ENCODE measurements around the gene PHLDB3.

DNA sequence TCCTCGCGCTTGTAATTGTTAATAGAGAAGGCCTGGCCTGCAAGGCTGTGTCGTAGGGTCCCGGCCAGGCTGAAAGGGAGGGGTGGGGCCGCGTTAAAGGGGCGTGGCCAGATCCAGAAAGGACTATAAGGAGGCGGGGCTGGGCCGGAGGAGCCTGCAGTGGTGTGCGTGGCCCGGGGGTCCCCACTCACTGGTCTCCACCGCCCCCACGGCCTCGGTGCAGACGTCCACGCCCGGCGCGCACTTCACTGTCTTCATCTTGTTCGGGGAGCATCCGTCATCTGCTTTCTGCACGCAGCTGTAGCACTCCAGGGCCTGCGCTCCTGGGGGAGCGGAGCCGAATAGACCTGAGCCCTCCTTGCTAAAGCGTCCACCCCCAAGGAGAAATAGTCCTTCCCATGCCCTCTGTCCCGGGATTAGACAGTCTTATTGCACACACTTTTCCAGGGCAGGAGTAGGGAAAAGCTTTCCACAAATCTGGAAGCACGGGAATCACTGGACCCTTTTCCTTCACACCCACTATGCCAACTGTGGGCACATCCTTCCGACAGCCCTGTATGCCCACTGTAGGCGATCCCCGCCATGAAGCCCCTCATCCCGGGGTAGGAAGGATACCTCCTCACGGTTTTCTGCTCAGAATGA lies 40.3 kb downstream of the PHLDB3 start:
- TF ChIP-seq TAF1 (IDR thresholded peaks at IDR 0.05; ENCODE audit: low read depth) (no peak), POLR2AphosphoS5 (IDR thresholded peaks at IDR 0.05) (no peak)

Data from neural cell (in vitro differentiated cells).